A549 (cell line): Measurements from ENCODE around the gene GET4.

Experiments used
- BHLHE40 ChIP-seq: IDR thresholded peaks from 2 replicates; pipeline ENCODE4 v1.6.1; 2012; ENCODE audit warnings: low read depth, low read length, inconsistent platforms
- EP300 ChIP-seq, 2 experiments: fragments of >200 bp; sonication (Bioruptor Twin); formaldehyde crosslinking; IDR thresholded peaks; 2 replicates in 1 of 2; 3 replicates in 1 of 2; pipeline ENCODE4 v1.6.1; 2016 to 2017
- POLR2A ChIP-seq: IDR thresholded peaks from 2 replicates; pipeline ENCODE4 v1.6.1; 2012; ENCODE audit warnings: mild to moderate bottlenecking, low read length
- RARB ChIP-seq: fragments of 250-450 bp; sonication (Bioruptor Pico); IDR thresholded peaks from 2 replicates; pipeline ENCODE4 v1.8.0; 2021; ENCODE audit warnings: mild to moderate bottlenecking, moderate library complexity
- RFX5 ChIP-seq: fragments of 450-650 bp; IDR thresholded peaks from 2 replicates; pipeline ENCODE4 v1.7.1; 2014; ENCODE audit warnings: antibody characterized with exemption, mild to moderate bottlenecking, moderate library complexity
- RNF2 ChIP-seq: fragments of 200-600 bp; sonication (generic); IDR thresholded peaks from 2 replicates; pipeline ENCODE4 v1.6.1; 2016; ENCODE audit warnings: low read depth, mild to moderate bottlenecking, antibody characterized with exemption, moderate library complexity, borderline replicate concordance
- SREBF2 ChIP-seq: fragments of 450-650 bp; IDR thresholded peaks from 2 replicates; pipeline ENCODE4 v1.6.1; 2014; ENCODE audit warnings: mild to moderate bottlenecking, moderate library complexity
- TP53 ChIP-seq: fragments of 250-450 bp; sonication (Bioruptor Pico); IDR thresholded peaks from 2 replicates; pipeline ENCODE4 v1.5.0; 2021; ENCODE audit warnings: mild to moderate bottlenecking, moderate library complexity
- TF ChIP-seq, protein P1 (sequence below): fragments of >200 bp; sonication (Bioruptor Twin); formaldehyde crosslinking; IDR thresholded peaks from 3 replicates; pipeline ENCODE4 v1.5.1; 2016
- TF ChIP-seq, protein P2 (sequence below): IDR thresholded peaks from 2 replicates; pipeline ENCODE4 v1.6.1; 2012
- TF ChIP-seq, protein P3 (sequence below): fragments of 200-600 bp; sonication (generic); IDR thresholded peaks from 2 replicates; pipeline ENCODE4 v1.6.1; 2016; ENCODE audit warnings: antibody characterized with exemption, mild to moderate bottlenecking, moderate library complexity

DNA sequence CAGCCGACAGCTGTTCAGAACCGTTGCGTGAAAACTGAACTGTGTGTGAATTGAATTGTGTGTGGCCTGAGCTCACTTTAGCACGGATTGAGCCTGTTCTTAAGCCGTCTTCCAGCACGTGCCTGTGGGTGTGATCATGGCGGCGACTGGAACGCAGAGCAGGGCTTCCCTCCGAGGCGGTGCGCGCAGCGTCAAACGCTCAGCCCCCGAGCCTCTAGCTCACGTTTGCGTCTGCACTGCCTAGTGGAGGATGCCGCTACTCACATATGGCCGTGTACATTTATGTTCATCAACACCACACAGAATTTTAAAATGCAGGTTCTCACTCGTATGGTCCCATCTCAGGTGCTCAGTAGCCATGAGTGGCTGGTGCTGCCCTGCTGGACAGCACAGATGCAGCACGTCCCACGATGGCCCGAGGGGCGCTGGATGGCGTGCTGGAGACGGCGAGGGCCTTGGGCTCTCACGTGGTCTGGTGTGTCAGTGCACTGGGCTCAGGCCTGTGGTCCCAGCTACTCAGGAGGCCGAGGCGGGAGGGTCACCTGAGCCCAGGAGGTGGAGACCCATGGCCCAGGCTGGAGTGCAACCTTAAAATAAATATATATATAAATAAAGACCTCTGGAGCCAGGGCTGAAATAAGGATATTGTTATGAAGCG is 22.1 kb upstream of the GET4 start:
- TF ChIP-seq, protein P1, sequence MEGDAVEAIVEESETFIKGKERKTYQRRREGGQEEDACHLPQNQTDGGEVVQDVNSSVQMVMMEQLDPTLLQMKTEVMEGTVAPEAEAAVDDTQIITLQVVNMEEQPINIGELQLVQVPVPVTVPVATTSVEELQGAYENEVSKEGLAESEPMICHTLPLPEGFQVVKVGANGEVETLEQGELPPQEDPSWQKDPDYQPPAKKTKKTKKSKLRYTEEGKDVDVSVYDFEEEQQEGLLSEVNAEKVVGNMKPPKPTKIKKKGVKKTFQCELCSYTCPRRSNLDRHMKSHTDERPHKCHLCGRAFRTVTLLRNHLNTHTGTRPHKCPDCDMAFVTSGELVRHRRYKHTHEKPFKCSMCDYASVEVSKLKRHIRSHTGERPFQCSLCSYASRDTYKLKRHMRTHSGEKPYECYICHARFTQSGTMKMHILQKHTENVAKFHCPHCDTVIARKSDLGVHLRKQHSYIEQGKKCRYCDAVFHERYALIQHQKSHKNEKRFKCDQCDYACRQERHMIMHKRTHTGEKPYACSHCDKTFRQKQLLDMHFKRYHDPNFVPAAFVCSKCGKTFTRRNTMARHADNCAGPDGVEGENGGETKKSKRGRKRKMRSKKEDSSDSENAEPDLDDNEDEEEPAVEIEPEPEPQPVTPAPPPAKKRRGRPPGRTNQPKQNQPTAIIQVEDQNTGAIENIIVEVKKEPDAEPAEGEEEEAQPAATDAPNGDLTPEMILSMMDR: no peak
- no peak for TF ChIP-seq RARB (CRISPR knock-in tag)
- TF ChIP-seq POLR2A: no peak
- TF ChIP-seq, protein P2, sequence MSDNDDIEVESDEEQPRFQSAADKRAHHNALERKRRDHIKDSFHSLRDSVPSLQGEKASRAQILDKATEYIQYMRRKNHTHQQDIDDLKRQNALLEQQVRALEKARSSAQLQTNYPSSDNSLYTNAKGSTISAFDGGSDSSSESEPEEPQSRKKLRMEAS: no peak
- TF ChIP-seq RFX5: no peak
- no peak for TF ChIP-seq RNF2
- no peak for TF ChIP-seq EP300 (IDR thresholded peaks at IDR 0.05)
- no peak for TF ChIP-seq SREBF2
- TF ChIP-seq BHLHE40: no peak
- TF ChIP-seq TP53 (CRISPR knock-in tag): no peak
- TF ChIP-seq, protein P3, sequence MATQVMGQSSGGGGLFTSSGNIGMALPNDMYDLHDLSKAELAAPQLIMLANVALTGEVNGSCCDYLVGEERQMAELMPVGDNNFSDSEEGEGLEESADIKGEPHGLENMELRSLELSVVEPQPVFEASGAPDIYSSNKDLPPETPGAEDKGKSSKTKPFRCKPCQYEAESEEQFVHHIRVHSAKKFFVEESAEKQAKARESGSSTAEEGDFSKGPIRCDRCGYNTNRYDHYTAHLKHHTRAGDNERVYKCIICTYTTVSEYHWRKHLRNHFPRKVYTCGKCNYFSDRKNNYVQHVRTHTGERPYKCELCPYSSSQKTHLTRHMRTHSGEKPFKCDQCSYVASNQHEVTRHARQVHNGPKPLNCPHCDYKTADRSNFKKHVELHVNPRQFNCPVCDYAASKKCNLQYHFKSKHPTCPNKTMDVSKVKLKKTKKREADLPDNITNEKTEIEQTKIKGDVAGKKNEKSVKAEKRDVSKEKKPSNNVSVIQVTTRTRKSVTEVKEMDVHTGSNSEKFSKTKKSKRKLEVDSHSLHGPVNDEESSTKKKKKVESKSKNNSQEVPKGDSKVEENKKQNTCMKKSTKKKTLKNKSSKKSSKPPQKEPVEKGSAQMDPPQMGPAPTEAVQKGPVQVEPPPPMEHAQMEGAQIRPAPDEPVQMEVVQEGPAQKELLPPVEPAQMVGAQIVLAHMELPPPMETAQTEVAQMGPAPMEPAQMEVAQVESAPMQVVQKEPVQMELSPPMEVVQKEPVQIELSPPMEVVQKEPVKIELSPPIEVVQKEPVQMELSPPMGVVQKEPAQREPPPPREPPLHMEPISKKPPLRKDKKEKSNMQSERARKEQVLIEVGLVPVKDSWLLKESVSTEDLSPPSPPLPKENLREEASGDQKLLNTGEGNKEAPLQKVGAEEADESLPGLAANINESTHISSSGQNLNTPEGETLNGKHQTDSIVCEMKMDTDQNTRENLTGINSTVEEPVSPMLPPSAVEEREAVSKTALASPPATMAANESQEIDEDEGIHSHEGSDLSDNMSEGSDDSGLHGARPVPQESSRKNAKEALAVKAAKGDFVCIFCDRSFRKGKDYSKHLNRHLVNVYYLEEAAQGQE: no peak
